Naive thymus-derived CD8-positive, alpha-beta T cell (primary cell): ENCODE measurements around the gene IER5L. TPM values are rescaled to one million over a fixed set of nuclear protein-coding genes. Genes with fewer than 3 reads are reported as not detected.
"Not testable (repeated sequence)": the region's sequence is repeated elsewhere in the genome, so short reads cannot be mapped to it uniquely, and the experiment has no call there.

Experiments
- ATAC-seq, 2 donors: fragments of 150-1000 bp; cut with Tn5 transposase in 1 of 2; sonication (Bioruptor Pico), chemical (Tn5 transposase) in 1 of 2; 1 replicate in 1 of 2; 2 replicates in 1 of 2; pipeline ENCODE4 v1.10.0; 2021; ENCODE audit warnings: mild to moderate bottlenecking in 2 of 2, moderate library complexity in 2 of 2
- POLR2A ChIA-PET: fragments of 350-600 bp; sonication (Branson Sonifier 250); formaldehyde crosslinking; loops from one replicate; lab custom pipeline; 2021; ENCODE audit warnings: antibody characterized with exemption; lab: Charles Lee
- DNase-seq, 10 donors: peaks; one replicate each; pipeline versions ENCODE4 v3.0.0 to v3.0.0-alpha.2; 2020 to 2022
- H3K27ac Mint-ChIP-seq, 10 donors: one replicate each; pipeline ENCODE4 v1.8.0; 2020 to 2022; ENCODE audit warnings: mild to moderate bottlenecking in 10 of 10, mixed read lengths in 10 of 10, moderate library complexity in 4 of 10, inconsistent platforms in 1 of 10
- H3K27me3 Mint-ChIP-seq, 5 donors: one replicate each; pipeline ENCODE4 v1.8.0; 2021 to 2022; ENCODE audit warnings: mixed read lengths in 5 of 5
- H3K36me3 Mint-ChIP-seq, 3 donors: one replicate each; pipeline ENCODE4 v1.8.0; 2020 to 2022; ENCODE audit warnings: mixed read lengths in 3 of 3, mild to moderate bottlenecking in 2 of 3, inconsistent platforms in 1 of 3
- H3K4me1 Mint-ChIP-seq, 4 donors: one replicate each; pipeline ENCODE4 v1.8.0; 2021 to 2022; ENCODE audit warnings: mixed read lengths in 4 of 4
- H3K4me3 Mint-ChIP-seq, 10 donors: one replicate each; pipeline ENCODE4 v1.8.0; 2020 to 2022; ENCODE audit warnings: mild to moderate bottlenecking in 10 of 10, mixed read lengths in 10 of 10, moderate library complexity in 6 of 10, inconsistent platforms in 1 of 10
- H3K9me3 Mint-ChIP-seq, 9 donors: one replicate each; pipeline ENCODE4 v1.8.0; 2020 to 2022; ENCODE audit warnings: mixed read lengths in 9 of 9, mild to moderate bottlenecking in 3 of 9, inconsistent platforms in 1 of 9, moderate library complexity in 1 of 9
- polyA plus RNA-seq, 3 donors: library from polyadenylated mRNA; unstranded; fragments of 300-500 nt; fragmentation: Illumina TruSeq; gene quantifications; one replicate each; pipeline ENCODE4 v1.2.3, GENCODE V29; 2021
- total RNA-seq, 8 experiments: library from RNA in 2 of 8; stranded (reverse) in 2 of 8; gene quantifications; one replicate each; pipeline ENCODE4 v1.2.3 and lab custom pipeline; 2021 to 2026

Gene IER5L
- total and polyA plus RNA-seq, 5 experiments from 2014 or later: 0.05 to 8.8 (median 4.0) TPM; not detected in 1

GRCh38 chr9:129202613-129203555 lies 24.8 kb upstream of the IER5L start:
- Mint-ChIP-seq H3K27ac (peak overlapping the region; percentile 35 to 93 (median 86)), H3K27me3 (peaks cover 0 to 5% (median 0%) of the 10 kb centered on the region in 5 donors), H3K9me3 (no peaks in the 10 kb centered on the region), H3K36me3 (peaks cover 0 to 2% (median 0%) of the 10 kb centered on the region in 3 donors), H3K4me1 (peaks cover 16 to 31% (median 22%) of the 10 kb centered on the region in 4 donors), H3K4me3 (peak overlapping the region; percentile 72 to 90 (median 76))
- ATAC-seq (peak; percentile 89), DNase-seq (peak; percentile 84 to 98 (median 92))
- POLR2A ChIA-PET: interaction anchor here (1.2 to 1.4 kb wide), 2 partner anchors 27 to 34 kb away, joined by 3 to 6 read pairs; no protein-coding TSS in a partner anchor

- Mint-ChIP-seq H3K27ac (peak overlapping the region in 2 of 10 donors; percentile 25 to 41), H3K4me1 (peaks cover 9 to 21% (median 13%) of the 10 kb centered on the region in 4 donors), H3K27me3 (peaks cover 0 to 5% (median 0%) of the 10 kb centered on the region in 5 donors), H3K4me3 (no peak overlapping the region), H3K36me3 (peaks cover 0 to 2% (median 0%) of the 10 kb centered on the region in 3 donors), H3K9me3 (no peaks in the 10 kb centered on the region)
- POLR2A ChIA-PET: interaction anchor here (0.5 kb wide), 1 partner anchor 11 kb away, joined by 5 read pairs; no protein-coding TSS in a partner anchor
- ATAC-seq (no peak), DNase-seq (no peak)
Measured at GRCh38 chr9:129201866-129202265, 23.8 kb upstream of the IER5L start.

GRCh38 chr9:129201289-129201688 lies 23.2 kb upstream of the IER5L start:
- H3K36me3 Mint-ChIP-seq: no peaks in the 10 kb centered on the region
- no peak for DNase-seq
- no peaks in the 10 kb centered on the region for H3K9me3 Mint-ChIP-seq
- no peak for ATAC-seq
- peaks cover 0 to 5% (median 0%) of the 10 kb centered on the region in 5 donors for H3K27me3 Mint-ChIP-seq
- H3K4me1 Mint-ChIP-seq: peaks cover 4 to 15% (median 8%) of the 10 kb centered on the region in 4 donors
- H3K4me3 Mint-ChIP-seq: peak overlapping the region in 1 of 10 donors; percentile 20
- POLR2A ChIA-PET: interaction anchor here (0.5 kb wide), 1 partner anchor 11 kb away, joined by 5 read pairs; no protein-coding TSS in a partner anchor
- no peak overlapping the region for H3K27ac Mint-ChIP-seq

- ATAC-seq: no peak
- POLR2A ChIA-PET: no interaction called here
Measured at GRCh38 chr9:129200255-129200654, 22.2 kb upstream of the IER5L start.

DNA sequence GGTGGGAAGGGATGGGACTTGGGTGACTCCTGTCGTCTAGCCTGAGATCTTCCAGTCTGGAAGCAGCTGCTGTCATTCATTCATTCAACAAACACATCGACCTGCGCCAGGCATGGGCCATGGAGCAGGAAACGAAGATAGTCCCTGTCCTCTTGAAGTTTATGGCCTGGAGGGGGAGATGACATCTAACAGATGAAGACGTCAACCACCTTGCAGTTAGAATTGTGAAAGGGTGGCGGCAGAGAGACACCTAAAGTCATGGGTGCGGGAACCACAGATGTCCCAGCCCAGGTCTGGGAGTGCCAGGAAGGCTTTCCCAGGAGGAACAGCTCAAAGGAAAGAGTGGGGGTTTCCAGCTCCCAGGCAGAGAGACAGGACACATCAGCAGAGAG lies 21.0 kb upstream of the IER5L start:
- peak overlapping the region in 1 of 10 donors; percentile 30 for H3K27ac Mint-ChIP-seq
- DNase-seq (no peak), ATAC-seq (no peak)
- no peaks in the 10 kb centered on the region for H3K9me3 Mint-ChIP-seq
- H3K4me3 Mint-ChIP-seq: no peak overlapping the region
- POLR2A ChIA-PET: interaction anchor here (0.5 to 1.1 kb wide), 3 partner anchors 13 to 442 kb away, joined by 3 to 9 read pairs (median 3); partner anchors contain the start of gene IER5L
- H3K27me3 Mint-ChIP-seq: peaks cover 0 to 8% (median 0%) of the 10 kb centered on the region in 5 donors
- peaks cover 2 to 11% (median 7%) of the 10 kb centered on the region in 4 donors for H3K4me1 Mint-ChIP-seq
- H3K36me3 Mint-ChIP-seq: no peaks in the 10 kb centered on the region

More at GRCh38 chr9:129200255-129200654, 22.2 kb upstream of the IER5L start:
- Mint-ChIP-seq H3K36me3 (no peaks in the 10 kb centered on the region), H3K27ac (peak overlapping the region in 1 of 10 donors; percentile 30), H3K4me3 (no peak overlapping the region), H3K9me3 (no peaks in the 10 kb centered on the region), H3K4me1 (peaks cover 2 to 12% (median 8%) of the 10 kb centered on the region in 4 donors), H3K27me3 (peaks cover 0 to 5% (median 0%) of the 10 kb centered on the region in 5 donors)
- no peak for DNase-seq

- no peaks in the 10 kb centered on the region for H3K9me3 Mint-ChIP-seq
- H3K4me3 Mint-ChIP-seq: peak overlapping the region in 1 of 10 donors; percentile 45
- DNase-seq (no peak), ATAC-seq (no peak)
- peaks cover 0 to 8% (median 0%) of the 10 kb centered on the region in 5 donors for H3K27me3 Mint-ChIP-seq
- POLR2A ChIA-PET: interaction anchor here (0.5 to 1.1 kb wide), 2 partner anchors 14 to 20 kb away, joined by 3 to 9 read pairs; partner anchors contain the start of gene IER5L
- peaks cover 2 to 11% (median 7%) of the 10 kb centered on the region in 4 donors for H3K4me1 Mint-ChIP-seq
- peak overlapping the region in 1 of 10 donors; percentile 30 for H3K27ac Mint-ChIP-seq
- no peaks in the 10 kb centered on the region for H3K36me3 Mint-ChIP-seq
Measured at GRCh38 chr9:129198319-129199043, 20.4 kb upstream of the IER5L start.

DNA sequence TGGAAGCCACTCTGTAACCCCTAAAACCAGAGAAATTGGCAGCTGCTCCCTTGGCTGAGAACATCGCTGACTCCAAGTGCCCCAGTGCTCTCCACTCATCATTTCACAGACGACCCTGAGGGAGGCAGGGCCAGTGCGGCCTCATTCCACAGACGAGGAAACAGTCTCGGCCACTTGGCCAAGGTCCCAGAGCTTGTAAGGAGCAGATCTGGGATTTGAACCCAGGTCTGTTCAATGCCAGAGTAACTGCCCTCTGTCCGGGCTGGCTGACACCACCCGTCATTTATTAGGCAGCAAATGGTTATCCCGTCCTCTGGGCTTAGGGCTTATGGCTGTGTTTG lies 19.9 kb upstream of the IER5L start:
- H3K27ac Mint-ChIP-seq: no peak overlapping the region
- peaks cover 0 to 11% (median 5%) of the 10 kb centered on the region in 4 donors for H3K4me1 Mint-ChIP-seq

DNA sequence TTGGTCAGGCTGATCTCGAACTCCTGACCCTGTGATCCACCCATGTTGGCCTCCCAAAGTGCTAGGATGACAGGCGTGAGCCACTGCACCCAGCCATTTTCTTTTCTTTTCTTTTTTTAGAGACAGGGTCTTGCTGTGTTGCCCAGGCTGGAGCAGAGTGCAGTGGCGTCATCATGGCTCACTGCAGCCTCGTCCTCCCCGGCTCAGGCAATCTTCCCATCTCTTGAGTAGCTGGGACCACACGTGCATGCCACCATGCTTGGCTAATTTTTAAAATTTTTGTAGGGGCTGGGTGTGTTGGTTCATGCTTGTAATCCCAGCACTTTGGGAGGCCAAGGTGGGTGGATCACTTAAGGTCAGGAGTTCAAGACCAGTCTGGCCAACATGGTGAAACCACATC lies 19.0 kb upstream of the IER5L start:
- H3K4me1 Mint-ChIP-seq: peaks cover 0 to 11% (median 4%) of the 10 kb centered on the region in 4 donors
- POLR2A ChIA-PET: interaction anchor here (0.6 kb wide), 1 partner anchor 30 kb away, joined by 3 read pairs; no protein-coding TSS in a partner anchor
- H3K9me3 Mint-ChIP-seq, ATAC-seq, H3K27ac Mint-ChIP-seq, H3K27me3 Mint-ChIP-seq, DNase-seq, H3K4me3 Mint-ChIP-seq, H3K36me3 Mint-ChIP-seq: not testable (repeated sequence)

More for the DNA sequence above, 19.9 kb upstream of the IER5L start:
- Mint-ChIP-seq H3K27me3 (peaks cover 0 to 8% (median 0%) of the 10 kb centered on the region in 5 donors), H3K9me3 (peaks cover 0 to 2% (median 0%) of the 10 kb centered on the region in 9 donors), H3K4me3 (no peak overlapping the region), H3K36me3 (no peaks in the 10 kb centered on the region)
- DNase-seq (no peak), ATAC-seq (no peak)
- POLR2A ChIA-PET: no interaction called here

GRCh38 chr9:129195606-129196005 lies 17.5 kb upstream of the IER5L start:
- Mint-ChIP-seq H3K36me3 (no peaks in the 10 kb centered on the region), H3K27me3 (peaks cover 0 to 11% (median 0%) of the 10 kb centered on the region in 5 donors), H3K27ac (no peak overlapping the region), H3K4me1 (peaks cover 0 to 11% (median 4%) of the 10 kb centered on the region in 4 donors), H3K4me3 (no peak overlapping the region), H3K9me3 (peaks cover 0 to 10% (median 0%) of the 10 kb centered on the region in 9 donors)
- DNase-seq (no peak), ATAC-seq (no peak)
- POLR2A ChIA-PET: interaction anchor here (2.9 kb wide), 1 partner anchor 18 kb away, joined by 8 read pairs; the partner anchor contains the start of gene IER5L

DNA sequence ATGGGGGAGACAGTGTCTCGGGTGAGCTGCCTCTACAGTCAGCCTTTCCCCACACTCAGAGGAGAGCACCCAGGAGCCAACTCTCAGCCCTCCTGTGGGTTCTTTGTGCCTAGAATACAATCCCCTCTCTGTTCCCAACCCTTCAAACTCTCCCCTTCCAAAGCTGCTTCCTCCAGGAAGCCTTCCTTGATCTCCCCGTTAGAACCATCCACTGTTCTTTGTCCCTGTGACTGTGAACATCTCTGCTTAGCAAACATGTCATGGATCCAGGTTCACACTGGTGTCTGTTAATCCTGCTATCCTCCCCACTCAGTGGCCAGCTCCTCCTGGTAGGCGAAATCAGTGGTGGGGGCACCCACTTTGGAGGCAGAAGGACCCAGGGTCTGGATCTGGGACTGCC lies 16.2 kb upstream of the IER5L start:
- H3K36me3 Mint-ChIP-seq: no peaks in the 10 kb centered on the region
- H3K4me3 Mint-ChIP-seq: no peak overlapping the region
- peak overlapping the region in 1 of 10 donors; percentile 20 for H3K27ac Mint-ChIP-seq
- DNase-seq (no peak), ATAC-seq (no peak)
- peaks cover 0 to 11% (median 0%) of the 10 kb centered on the region in 5 donors for H3K27me3 Mint-ChIP-seq
- H3K9me3 Mint-ChIP-seq: peaks cover 0 to 10% (median 0%) of the 10 kb centered on the region in 9 donors
- H3K4me1 Mint-ChIP-seq: peaks cover 0 to 10% (median 3%) of the 10 kb centered on the region in 4 donors
- POLR2A ChIA-PET: interaction anchor here (1.5 to 2.9 kb wide), 2 partner anchors 15 to 16 kb away, joined by 3 to 8 read pairs; partner anchors contain the start of gene IER5L

GRCh38 chr9:129193655-129194054 lies 15.6 kb upstream of the IER5L start:
- H3K27me3 Mint-ChIP-seq: peaks cover 0 to 9% (median 0%) of the 10 kb centered on the region in 5 donors
- no peak overlapping the region for H3K4me3 Mint-ChIP-seq
- POLR2A ChIA-PET: interaction anchor here (1.5 to 2.9 kb wide), 2 partner anchors 15 to 16 kb away, joined by 3 to 8 read pairs; partner anchors contain the start of gene IER5L
- peaks cover 0 to 10% (median 0%) of the 10 kb centered on the region in 9 donors for H3K9me3 Mint-ChIP-seq
- no peaks in the 10 kb centered on the region for H3K36me3 Mint-ChIP-seq
- ATAC-seq (no peak), DNase-seq (no peak)
- H3K27ac Mint-ChIP-seq: no peak overlapping the region
- H3K4me1 Mint-ChIP-seq: peaks cover 0 to 4% (median 0%) of the 10 kb centered on the region in 4 donors
